CD4-positive, alpha-beta T cell treated with Interleukin-21 for 1 hour (primary cell): ENCODE data around the gene CYP8B1.
A peak's percentile ranks its signal among the peaks of the same experiment; 100 is the strongest.

Experiments
- DNase-seq: peaks from one replicate; pipeline ENCODE4 v3.0.0-alpha.2; 2020

The CYP8B1 gene, protein sequence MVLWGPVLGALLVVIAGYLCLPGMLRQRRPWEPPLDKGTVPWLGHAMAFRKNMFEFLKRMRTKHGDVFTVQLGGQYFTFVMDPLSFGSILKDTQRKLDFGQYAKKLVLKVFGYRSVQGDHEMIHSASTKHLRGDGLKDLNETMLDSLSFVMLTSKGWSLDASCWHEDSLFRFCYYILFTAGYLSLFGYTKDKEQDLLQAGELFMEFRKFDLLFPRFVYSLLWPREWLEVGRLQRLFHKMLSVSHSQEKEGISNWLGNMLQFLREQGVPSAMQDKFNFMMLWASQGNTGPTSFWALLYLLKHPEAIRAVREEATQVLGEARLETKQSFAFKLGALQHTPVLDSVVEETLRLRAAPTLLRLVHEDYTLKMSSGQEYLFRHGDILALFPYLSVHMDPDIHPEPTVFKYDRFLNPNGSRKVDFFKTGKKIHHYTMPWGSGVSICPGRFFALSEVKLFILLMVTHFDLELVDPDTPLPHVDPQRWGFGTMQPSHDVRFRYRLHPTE

DNA sequence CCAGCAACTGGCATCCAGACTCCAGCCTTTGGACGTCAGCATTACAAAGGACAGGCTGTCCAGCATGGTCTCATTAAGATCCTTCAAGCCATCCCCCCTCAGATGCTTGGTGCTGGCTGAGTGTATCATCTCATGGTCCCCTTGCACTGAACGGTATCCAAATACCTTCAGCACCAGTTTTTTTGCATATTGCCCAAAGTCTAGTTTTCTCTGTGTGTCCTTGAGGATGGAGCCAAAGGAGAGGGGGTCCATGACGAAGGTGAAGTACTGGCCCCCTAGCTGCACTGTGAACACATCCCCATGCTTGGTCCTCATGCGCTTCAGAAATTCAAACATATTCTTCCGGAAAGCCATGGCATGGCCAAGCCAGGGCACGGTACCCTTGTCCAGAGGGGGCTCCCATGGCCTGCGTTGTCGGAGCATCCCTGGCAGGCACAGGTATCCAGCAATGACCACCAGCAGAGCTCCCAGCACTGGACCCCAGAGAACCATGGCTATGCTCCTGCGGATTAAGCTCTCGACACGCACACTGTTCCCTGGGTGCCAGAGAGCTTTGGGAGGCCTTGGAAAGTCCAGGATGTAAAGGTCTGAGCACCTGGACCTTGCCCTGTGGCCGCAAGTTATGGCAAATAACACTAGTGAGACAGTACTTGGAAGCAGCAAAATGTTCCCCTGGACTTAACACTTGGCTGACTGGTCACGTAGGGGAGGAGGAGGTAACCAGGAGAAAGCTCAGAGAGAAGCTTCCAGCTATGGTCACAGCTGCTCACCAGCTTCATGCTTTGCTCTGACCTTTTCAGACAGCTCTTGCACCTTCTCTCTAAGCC is at the start of gene CYP8B1:
TSS of gene CYP8B1 (minus strand) at position 555 of the 827 bp plus-strand sequence. CDS start at position 492, 63 bp downstream.
- no peak for DNase-seq

- DNase-seq = no peak
Measured at GRCh38 chr3:42923606-42924005, 47.9 kb upstream of the CYP8B1 start.

DNA sequence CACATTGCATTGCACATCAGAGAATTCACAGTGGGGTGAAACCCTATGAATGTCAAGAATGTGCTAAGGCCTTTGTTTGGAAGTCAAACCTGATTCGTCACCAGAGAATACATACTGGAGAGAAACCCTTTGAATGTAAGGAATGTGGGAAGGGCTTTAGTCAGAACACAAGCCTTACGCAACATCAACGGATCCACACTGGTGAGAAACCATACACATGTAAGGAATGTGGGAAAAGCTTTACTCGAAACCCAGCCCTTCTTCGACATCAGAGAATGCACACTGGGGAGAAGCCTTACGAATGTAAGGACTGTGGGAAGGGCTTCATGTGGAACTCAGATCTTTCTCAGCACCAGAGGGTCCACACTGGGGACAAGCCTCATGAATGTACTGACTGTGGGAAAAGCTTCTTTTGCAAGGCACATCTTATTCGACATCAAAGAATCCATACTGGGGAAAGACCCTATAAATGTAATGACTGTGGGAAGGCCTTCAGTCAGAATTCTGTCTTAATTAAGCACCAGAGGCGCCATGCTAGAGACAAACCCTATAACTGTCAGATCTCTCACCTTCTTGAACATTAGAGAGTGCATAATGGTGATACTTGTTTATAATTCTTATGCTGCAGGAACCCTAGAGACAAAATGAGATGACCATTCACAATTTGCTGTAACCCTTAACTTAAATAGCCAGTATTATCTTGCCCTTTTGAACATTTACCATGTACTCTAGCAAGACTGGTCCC is 39.3 kb upstream of the CYP8B1 start:
- DNase-seq = no peak

DNA sequence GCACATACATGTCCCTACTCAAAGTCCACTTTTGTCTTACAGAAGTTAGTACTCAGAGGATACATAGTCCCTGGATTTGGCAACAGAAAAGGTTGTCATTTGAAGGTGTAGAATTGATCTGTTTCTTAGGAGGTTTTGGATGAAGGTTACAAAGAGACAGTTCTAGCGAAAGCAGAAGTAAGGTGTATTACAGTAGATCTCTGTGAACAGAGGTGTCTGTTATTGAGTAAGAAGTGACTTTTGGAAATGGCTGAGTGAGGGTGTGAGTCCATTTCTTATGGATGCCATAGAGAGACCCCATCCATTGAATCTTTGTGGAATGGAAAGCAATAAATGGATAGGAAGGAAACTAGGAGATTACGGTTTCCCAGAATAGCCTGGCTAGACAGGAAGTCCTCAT is 35.9 kb upstream of the CYP8B1 start:
- no peak for DNase-seq

GRCh38 chr3:42908675-42909074 is 33.0 kb upstream of the CYP8B1 start:
- no peak for DNase-seq

GRCh38 chr3:42906848-42907183 is 31.1 kb upstream of the CYP8B1 start:
- DNase-seq = no peak

DNA sequence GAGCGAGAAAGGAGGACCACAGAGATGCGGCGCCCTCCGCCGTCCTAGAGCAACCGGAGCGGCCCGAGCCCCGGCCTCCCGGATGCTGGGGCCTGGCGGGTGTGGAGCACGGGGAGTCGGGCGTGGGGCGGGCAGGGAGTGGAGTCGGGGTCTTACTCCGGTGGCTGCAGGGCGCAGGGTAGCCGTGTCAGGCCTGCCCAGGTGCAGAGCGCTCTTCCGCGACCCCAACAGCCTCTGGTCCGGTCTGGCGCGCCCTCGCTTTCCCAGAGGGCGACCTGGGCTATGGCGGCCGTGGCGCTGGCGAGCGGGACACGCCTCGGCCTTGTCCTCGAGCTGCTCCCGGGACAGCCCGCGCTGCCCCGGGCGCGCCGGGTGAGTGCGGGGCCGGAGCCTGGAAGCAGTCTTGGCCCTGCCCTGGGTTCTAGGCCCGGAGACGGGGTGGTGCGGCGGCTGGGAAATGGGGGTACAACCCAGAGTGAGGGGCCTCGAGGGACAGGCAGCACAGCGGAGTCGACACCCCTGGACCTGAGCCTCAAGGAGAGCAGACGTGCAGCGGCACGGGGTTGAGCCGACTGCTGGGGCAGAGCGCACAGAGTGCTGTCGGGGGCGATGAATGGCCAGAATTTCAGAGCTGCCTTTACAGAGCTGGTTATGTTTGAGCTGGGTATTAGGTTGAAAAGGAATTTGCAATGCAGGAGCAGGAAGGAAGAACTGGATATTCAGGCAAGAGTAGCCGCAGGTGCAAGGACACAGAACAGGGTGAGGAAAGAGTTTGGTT is 30.6 kb upstream of the CYP8B1 start, which contains the start of gene ZNF662:
TSS of gene ZNF662 (plus strand) at position 73 of the 778 bp plus-strand sequence. CDS start 1,973 bp downstream, outside the sequence.
- peak; percentile 6 for DNase-seq

GRCh38 chr3:42905740-42906069 is 30.0 kb upstream of the CYP8B1 start:
- DNase-seq = no peak

GRCh38 chr3:42904076-42904475 is 28.4 kb upstream of the CYP8B1 start:
- no peak for DNase-seq

DNA sequence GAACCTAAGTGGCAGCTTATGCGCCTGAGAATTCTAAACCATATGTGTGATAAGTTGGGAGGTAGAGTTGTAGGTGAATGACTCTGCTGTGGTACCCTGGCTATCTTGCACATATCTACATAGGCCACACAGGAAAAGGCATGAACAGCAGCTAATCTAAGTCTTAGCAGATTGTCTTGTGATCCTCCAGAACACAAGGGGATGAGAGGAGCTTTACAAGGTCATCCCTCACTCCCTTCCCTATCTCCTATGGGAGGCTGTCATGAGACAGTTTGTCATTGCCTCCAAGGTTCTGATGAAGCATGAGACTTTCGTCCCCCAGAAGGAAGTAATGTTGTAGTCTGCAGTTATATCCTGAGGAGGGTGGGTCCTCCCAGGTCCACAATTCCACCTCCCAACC is 26.6 kb upstream of the CYP8B1 start:
- DNase-seq = no peak

DNA sequence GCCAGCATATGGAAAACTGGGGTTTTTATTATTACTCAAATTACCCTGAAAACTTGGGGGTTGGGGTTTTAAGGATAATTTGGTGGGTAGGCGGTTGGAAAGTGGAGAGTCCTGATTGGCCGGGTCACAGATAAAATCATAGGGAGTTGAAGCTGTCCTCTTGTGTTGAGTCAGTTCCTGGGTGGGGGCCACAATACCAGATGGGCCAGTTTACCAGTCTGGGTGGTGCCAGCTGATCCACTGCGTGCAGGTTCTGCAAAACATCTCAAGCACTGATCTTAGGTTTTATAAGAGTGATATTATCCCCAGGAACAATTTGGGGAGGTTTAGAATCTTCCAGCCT is 25.4 kb upstream of the CYP8B1 start:
- DNase-seq = no peak

DNA sequence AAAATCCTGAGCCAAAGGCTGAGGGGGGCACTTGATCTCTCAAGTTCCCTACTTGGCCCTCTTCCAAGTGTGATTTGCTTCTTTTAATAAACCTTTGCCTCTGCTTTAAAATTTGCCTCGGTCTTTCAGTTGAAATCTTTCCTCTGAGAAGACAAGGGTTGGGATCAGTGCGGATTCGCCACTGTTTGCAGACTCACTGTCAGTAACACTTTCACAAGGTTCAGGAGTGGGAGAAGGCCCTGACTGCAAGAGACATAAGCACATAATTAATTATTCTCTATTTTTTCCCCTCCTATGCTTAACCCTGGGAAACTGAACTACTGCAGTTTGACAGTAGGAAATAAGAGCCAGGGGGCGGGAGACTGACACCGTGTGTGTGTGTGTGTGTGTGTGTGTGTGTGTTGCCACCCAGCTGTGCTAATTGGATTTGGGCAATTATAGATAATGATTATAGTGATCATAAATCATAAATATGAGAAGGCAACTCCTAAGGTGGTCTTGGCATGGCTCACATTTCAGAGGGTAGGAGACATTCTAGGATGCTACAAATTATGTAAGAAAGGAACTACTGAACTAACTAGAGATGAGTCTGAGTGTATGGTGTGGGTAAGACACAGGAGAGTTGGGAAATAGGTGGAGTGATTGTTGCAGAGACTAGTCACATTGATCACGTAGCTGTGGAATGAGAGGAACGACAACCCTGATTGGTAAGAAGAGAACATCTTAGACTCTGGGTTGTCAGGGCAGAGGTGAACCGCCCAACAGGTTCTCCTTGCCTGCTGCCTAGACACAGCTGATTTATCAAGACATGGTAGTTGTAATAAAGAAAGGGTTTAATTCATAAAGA is 24.8 kb upstream of the CYP8B1 start:
- no peak for DNase-seq

DNA sequence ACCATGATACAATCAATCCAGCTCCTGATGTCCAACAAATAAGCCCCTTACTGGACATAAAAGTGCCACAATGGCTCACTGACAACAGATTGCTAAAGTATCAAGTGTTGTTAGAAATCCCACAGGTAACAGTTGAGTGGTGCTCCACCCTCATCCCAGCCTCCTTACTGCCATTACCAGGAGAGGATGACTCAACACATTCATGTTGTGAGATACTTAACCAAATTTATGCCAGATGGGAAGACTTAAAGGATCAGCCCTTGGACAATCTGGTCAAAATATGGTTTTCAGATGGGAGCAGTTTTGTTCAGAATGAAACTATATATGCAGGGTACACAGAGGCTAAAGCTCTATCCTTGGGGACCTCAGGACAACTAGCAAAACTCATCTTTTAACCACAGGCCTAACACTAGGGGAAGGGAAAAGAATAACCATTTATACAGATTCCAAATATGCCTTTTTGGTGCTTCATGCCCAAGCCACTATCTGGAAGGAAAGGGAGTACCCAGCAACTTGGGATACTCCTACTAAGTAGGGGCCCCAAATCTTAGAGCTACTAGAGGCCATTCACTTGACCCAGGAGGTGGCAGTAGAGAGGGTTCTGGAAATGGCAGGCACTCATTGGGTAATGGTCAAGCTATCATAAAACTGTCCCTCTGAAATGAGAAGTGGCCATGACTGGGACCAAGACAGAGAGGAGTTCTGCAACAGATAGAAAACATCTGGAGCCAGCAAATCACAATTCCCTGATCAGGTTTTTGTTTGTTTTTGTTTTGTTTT is 23.4 kb upstream of the CYP8B1 start:
- DNase-seq = no peak

- no peak for DNase-seq
Measured at GRCh38 chr3:42895580-42895868, 19.8 kb upstream of the CYP8B1 start.

- no peak for DNase-seq
Measured at GRCh38 chr3:42894698-42895579, 19.3 kb upstream of the CYP8B1 start.

- DNase-seq = no peak
Measured at GRCh38 chr3:42892807-42893206, 17.1 kb upstream of the CYP8B1 start.

- DNase-seq = no peak
Measured at GRCh38 chr3:42892169-42892568, 16.5 kb upstream of the CYP8B1 start.

DNA sequence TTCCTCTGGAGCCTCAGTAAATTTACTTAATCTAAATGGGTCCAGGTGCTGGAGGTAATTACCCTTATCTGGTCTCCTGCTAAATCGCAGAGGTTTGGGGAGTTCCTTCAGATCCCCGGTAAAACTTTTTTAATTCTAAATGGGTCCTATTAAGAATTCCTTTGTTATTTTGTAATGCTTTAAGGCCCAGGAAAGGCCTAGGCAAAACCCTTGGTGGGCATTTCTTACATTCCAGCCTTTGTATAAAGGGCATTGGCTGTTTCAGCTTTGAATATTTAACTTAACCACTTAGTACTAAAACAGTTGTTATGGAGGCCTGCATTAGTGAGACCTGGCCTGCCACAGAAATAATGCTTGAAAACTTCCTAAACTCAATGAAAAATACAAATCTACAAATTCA is 15.4 kb upstream of the CYP8B1 start:
- DNase-seq = no peak

DNA sequence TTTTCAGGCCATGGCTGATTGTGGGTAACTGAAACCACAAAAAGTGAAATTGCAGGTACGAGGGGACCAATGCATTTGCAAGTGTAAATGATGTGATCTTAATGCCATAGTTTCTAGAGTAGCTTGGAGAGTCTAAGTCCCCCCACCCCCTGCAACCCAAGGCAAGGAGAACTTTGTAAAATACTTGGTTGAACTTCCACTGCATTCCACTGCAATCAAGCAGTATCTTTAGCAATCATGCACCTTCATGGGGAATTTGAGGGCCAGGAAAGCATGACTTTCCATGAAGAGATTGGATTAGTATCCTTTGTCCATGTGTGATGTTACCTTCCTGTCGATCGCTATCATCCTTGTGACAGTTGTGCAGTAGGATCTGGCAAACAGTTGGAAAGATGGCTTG is 11.4 kb upstream of the CYP8B1 start:
- no peak for DNase-seq

- no peak for DNase-seq
Measured at GRCh38 chr3:42886294-42886822, 10.7 kb upstream of the CYP8B1 start.
